AG04450 (cell line): Measurements from ENCODE around the gene TSSK6. TPM values are rescaled to one million over a fixed set of nuclear protein-coding genes. Genes with fewer than 3 reads are reported as not detected.

ENCODE experiments used
- CTCF ChIA-PET: fragments of 300-600, 350-600 bp; formaldehyde crosslinking; extraction: SDS; loops from one replicate; lab custom pipeline; 2022; ENCODE audit warnings: antibody characterized with exemption, inconsistent platforms; lab: Charles Lee
- POLR2A ChIA-PET: fragments of 350-600 bp; formaldehyde crosslinking; extraction: SDS; loops from one replicate; lab custom pipeline; 2021; ENCODE audit warnings: antibody characterized with exemption, inconsistent platforms; lab: Yijun Ruan, JAX
- DNase-seq: peaks from one replicate; pipeline ENCODE4 v3.0.0-alpha.2; 2011; ENCODE audit warnings: low read depth, low spot score
- H3K27ac ChIP-seq: one replicate; pipeline ENCODE4 v1.5.1; 2012; ENCODE audit warnings: low read depth, low read length, control low read depth
- H3K27me3 ChIP-seq: one replicate; pipeline ENCODE4 v1.6.0; 2012; ENCODE audit warnings: low read length; ENCODE audit not compliant: control insufficient read depth, insufficient read depth
- H3K4me3 ChIP-seq: 2 replicates; pipeline ENCODE4 v1.5.1; 2011; ENCODE audit warnings: mild to moderate bottlenecking, low read depth, low read length, control low read depth
- H3K9me3 ChIP-seq: 2 replicates; pipeline ENCODE4 v1.5.1; 2012; ENCODE audit warnings: low read length; ENCODE audit not compliant: control insufficient read depth, insufficient read depth
- polyA plus RNA-seq: library from polyadenylated mRNA; depleted of rRNA; stranded (reverse); fragments of >200 nt; gene quantifications from 2 replicates; pipeline ENCODE4 v1.2.3, GENCODE V29; 2011
- TF ChIP-seq, protein P1 (sequence below): IDR thresholded peaks from 2 replicates; pipeline ENCODE4 v1.5.1; 2011; ENCODE audit warnings: low read depth, low read length, control low read depth, inconsistent platforms

TSSK6 gene
- polyA plus RNA-seq, 1 experiment, result 1.0 TPM

- no peak for DNase-seq
- POLR2A ChIA-PET, result interaction anchor here (1.0 to 1.3 kb wide), 3 partner anchors 21 to 80 kb away, joined by 3 to 4 read pairs (median 3); partner anchors contain the start of gene GATAD2A
- TF ChIP-seq, protein P1, sequence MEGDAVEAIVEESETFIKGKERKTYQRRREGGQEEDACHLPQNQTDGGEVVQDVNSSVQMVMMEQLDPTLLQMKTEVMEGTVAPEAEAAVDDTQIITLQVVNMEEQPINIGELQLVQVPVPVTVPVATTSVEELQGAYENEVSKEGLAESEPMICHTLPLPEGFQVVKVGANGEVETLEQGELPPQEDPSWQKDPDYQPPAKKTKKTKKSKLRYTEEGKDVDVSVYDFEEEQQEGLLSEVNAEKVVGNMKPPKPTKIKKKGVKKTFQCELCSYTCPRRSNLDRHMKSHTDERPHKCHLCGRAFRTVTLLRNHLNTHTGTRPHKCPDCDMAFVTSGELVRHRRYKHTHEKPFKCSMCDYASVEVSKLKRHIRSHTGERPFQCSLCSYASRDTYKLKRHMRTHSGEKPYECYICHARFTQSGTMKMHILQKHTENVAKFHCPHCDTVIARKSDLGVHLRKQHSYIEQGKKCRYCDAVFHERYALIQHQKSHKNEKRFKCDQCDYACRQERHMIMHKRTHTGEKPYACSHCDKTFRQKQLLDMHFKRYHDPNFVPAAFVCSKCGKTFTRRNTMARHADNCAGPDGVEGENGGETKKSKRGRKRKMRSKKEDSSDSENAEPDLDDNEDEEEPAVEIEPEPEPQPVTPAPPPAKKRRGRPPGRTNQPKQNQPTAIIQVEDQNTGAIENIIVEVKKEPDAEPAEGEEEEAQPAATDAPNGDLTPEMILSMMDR, result no peak
- Histone ChIP-seq H3K27me3 (no peaks in the 10 kb centered on the region), H3K9me3 (no peaks in the 10 kb centered on the region), H3K4me3 (no peak overlapping the region), H3K27ac (peak overlapping the region; percentile 80)
- CTCF ChIA-PET, result no interaction called here
Measured at GRCh38 chr19:19485161-19485997, 30.0 kb downstream of the TSSK6 start.

DNA sequence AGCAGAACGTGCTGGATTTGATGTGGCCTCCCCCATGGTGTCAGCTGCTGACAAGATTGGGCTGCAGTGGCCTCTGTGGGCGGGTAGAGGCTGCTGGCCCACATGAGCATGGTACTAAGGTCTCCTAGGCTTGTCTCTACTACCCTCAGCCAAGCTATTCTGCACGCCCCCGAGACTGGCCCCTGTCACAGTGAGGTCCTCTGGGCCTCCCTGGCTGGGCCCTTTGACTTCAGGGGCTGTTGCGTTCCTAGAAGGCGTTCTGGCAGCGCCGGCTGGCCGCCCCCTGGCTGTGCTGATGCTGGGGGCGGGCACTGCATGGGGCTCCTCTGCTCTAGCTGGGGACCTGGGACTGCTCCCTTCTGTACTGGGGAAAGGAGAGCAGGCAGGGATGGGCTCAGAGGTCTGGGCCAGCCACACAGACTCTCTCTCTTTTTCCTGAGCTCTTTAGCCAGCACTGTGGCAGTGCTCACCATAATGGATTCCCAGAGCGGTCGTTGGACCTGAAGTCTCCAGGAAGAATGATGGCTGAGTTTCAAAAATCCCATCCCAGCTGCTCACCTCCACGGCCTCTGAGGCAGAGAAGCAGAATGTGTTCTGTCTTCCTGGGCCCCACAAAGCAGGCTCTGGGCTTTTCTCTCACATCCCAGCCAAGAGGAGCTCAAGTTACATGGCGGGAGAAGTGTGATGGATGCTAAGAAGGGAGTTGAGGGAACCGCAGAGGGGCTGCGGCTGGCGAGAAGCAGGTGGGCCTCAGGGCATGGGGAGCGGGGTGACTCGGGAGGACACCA lies 32.3 kb downstream of the TSSK6 start:
- no peaks in the 10 kb centered on the region for H3K27me3 ChIP-seq
- H3K9me3 ChIP-seq, result no peaks in the 10 kb centered on the region
- ChIA-PET POLR2A (no interaction called here), CTCF (interaction anchor here (1.2 to 3.5 kb wide), 3 partner anchors 7 to 141 kb away, joined by 3 to 14 read pairs (median 4); no protein-coding TSS in a partner anchor)
- H3K27ac ChIP-seq, result peak overlapping the region; percentile 48
- TF ChIP-seq, protein P1, result no peak
- DNase-seq, result no peak
- H3K4me3 ChIP-seq, result no peak overlapping the region

DNA sequence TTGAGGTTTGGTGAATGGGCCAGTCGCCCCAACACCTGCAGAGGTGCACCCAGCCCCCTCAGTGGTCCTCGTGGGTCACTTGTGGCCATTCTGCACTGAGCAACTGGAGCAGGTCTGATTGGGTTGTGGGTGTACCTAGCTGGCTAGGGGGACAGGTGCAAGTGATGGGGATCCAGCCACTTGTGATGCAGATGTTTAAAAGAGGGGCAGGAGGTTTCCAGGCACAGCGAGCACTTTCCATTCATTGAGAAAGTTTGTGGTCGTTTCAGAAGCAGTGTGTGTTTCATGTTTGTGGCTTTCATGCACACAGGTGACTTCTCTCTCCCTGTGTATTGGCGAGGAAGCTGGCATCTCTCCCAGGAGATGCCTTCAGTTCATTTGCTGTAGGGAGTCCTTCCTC lies 34.7 kb downstream of the TSSK6 start:
- CTCF ChIA-PET, result interaction anchor here (3.5 kb wide), 1 partner anchor 10 kb away, joined by 14 read pairs; no protein-coding TSS in a partner anchor
- H3K9me3 ChIP-seq, result no peaks in the 10 kb centered on the region
- no peak for DNase-seq
- H3K27ac ChIP-seq, result no peak overlapping the region
- H3K27me3 ChIP-seq, result no peaks in the 10 kb centered on the region
- POLR2A ChIA-PET, result no interaction called here
- no peak overlapping the region for H3K4me3 ChIP-seq
- TF ChIP-seq, protein P1, result no peak

GRCh38 chr19:19477705-19478383 lies 37.5 kb downstream of the TSSK6 start:
- Histone ChIP-seq H3K4me3 (no peak overlapping the region), H3K27me3 (no peaks in the 10 kb centered on the region), H3K9me3 (no peaks in the 10 kb centered on the region), H3K27ac (no peak overlapping the region)
- no peak for DNase-seq
- POLR2A ChIA-PET, result no interaction called here
- TF ChIP-seq, protein P1, result no peak
- CTCF ChIA-PET, result interaction anchor here (1.1 kb wide), 1 partner anchor 10 kb away, joined by 3 read pairs; no protein-coding TSS in a partner anchor
